CD4-positive, alpha-beta T cell (primary cell): Measurements from ENCODE around the gene JUNB. TPM values are rescaled to one million over a fixed set of nuclear protein-coding genes. Genes with fewer than 3 reads are reported as not detected.

Experiments
- ATAC-seq: fragments of 200-7000 bp; cut with Tn5 transposase; one replicate; pipeline ENCODE4 v1.10.0; 2022; ENCODE audit warnings: mild to moderate bottlenecking; ENCODE audit not compliant: poor library complexity
- CTCF ChIA-PET: fragments of 350-600 bp; sonication (Branson Sonifier 250); formaldehyde crosslinking; loops from one replicate; lab custom pipeline; 2021; ENCODE audit warnings: antibody characterized with exemption, inconsistent platforms; lab: Charles Lee
- POLR2A ChIA-PET: fragments of 350-600 bp; sonication (Branson Sonifier 250); formaldehyde crosslinking; loops from one replicate; lab custom pipeline; 2021; ENCODE audit warnings: antibody characterized with exemption, inconsistent platforms; lab: Charles Lee
- DNase-seq, 14 experiments: peaks; one replicate each; pipeline ENCODE4 v3.0.0-alpha.2; 2013 to 2020; ENCODE audit warnings: mixed read lengths in 2 of 14
- H3K27ac ChIP-seq, 2 donors: one replicate each; pipeline versions ENCODE4 v1.5.1 to v1.7.0; 2013; ENCODE audit warnings: low read length in 2 of 2, low read depth in 1 of 2, mild to moderate bottlenecking in 1 of 2
- H3K27me3 ChIP-seq, 2 experiments: 1 replicate in 1 of 2; 2 replicates in 1 of 2; pipeline versions ENCODE4 v1.6.1 to v1.7.0; 2013; ENCODE audit warnings: low read length in 2 of 2, control low read depth in 1 of 2, mild to moderate bottlenecking in 1 of 2, moderate library complexity in 1 of 2; ENCODE audit not compliant: insufficient read depth in 2 of 2, control insufficient read depth in 1 of 2
- H3K36me3 ChIP-seq: one replicate; pipeline ENCODE4 v1.6.1; 2013; ENCODE audit warnings: low read length, control low read depth; ENCODE audit not compliant: insufficient read depth
- H3K4me1 ChIP-seq: one replicate; pipeline ENCODE4 v1.6.1; 2013; ENCODE audit warnings: low read length, control low read depth; ENCODE audit not compliant: insufficient read depth
- H3K4me3 ChIP-seq: one replicate; pipeline ENCODE4 v1.5.1; 2013; ENCODE audit warnings: mild to moderate bottlenecking, low read length, moderate library complexity
- H3K9me3 ChIP-seq, 2 experiments: 1 replicate in 1 of 2; 2 replicates in 1 of 2; pipeline versions ENCODE4 v1.6.1 to v1.7.0; 2013; ENCODE audit warnings: low read length in 2 of 2, mild to moderate bottlenecking in 2 of 2, control low read depth in 1 of 2, moderate library complexity in 1 of 2; ENCODE audit not compliant: control insufficient read depth in 1 of 2, insufficient read depth in 1 of 2
- H3K27ac Mint-ChIP-seq: one replicate; pipeline ENCODE4 v1.8.0; 2020; ENCODE audit warnings: mixed read lengths
- H3K27me3 Mint-ChIP-seq: one replicate; pipeline ENCODE4 v1.8.0; 2021; ENCODE audit warnings: mixed read lengths
- H3K36me3 Mint-ChIP-seq: one replicate; pipeline ENCODE4 v1.8.0; 2021; ENCODE audit warnings: low read depth, mixed read lengths
- H3K4me1 Mint-ChIP-seq: one replicate; pipeline ENCODE4 v1.8.0; 2021; ENCODE audit warnings: low read depth, mixed read lengths
- H3K4me3 Mint-ChIP-seq: one replicate; pipeline ENCODE4 v1.8.0; 2020; ENCODE audit warnings: mild to moderate bottlenecking, mixed read lengths
- H3K9me3 Mint-ChIP-seq: one replicate; pipeline ENCODE4 v1.8.0; 2020; ENCODE audit warnings: mixed read lengths
- CTCF ChIP-seq: fragments of 200-600 bp; IDR thresholded peaks from one replicate; pipeline ENCODE4 v1.8.0; 2022; ENCODE audit warnings: antibody characterized with exemption, mild to moderate bottlenecking
- intact Hi-C, 2 experiments: fragments of 100-400 bp; cut with DNase I in 1 of 2; cut with micrococcal nuclease in 1 of 2; formaldehyde crosslinking; loops; one replicate each; pipeline versions ENCODE4 v1.15.1 to v1.9.0; 2023 to 2025; cut with DNase I, micrococcal nuclease
- total RNA-seq, 174 experiments: library from RNA in 2 of 174; stranded (reverse) in 2 of 174; gene quantifications; one replicate each; pipeline ENCODE4 v1.2.3 and lab custom pipeline; 2021 to 2026

The JUNB gene
- total RNA-seq, 2 experiments from 2014 or later: 2,467 to 2,518 TPM

DNA sequence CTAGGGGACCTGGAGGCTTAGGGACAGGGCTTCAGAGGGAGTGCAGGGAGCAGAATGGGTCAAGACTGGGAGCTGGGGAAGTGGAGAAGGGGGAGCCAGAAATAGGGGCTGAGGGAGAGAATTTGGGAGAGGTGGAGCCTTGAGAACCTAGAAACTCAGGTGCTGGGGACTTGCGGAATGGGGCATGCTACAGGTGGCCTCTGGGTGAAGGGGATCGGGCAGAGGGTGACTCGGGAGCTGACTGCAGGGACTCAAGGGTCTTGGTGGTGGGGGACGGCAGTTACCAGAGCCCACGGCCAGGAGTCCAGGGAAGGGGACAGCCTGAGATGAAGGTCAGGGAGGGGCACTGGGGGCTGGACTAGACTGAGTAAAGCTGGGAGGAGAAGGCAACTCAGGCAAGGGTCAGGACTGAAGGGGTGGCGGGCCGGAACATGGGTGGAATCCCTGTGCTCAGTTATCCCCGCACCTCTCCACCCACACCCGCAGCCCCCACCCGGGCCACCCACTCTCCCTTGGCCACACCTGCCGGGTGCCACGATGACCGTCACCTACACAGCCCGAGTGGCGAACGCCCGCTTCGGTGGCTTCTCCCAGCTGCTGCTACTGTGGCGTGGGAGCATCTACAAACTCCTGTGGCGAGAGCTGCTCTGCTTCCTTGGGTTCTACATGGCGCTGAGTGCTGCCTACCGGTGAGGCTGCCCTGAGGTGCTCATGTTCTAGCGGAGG, 39.1 kb upstream of the JUNB start:
- intact Hi-C loops: no loop called here
- Mint-ChIP-seq H3K4me1 (peaks cover 6% of the 10 kb centered on the region), H3K27me3 (peaks cover 36% of the 10 kb centered on the region), H3K4me3 (no peak overlapping the region), H3K27ac (no peak overlapping the region), H3K36me3 (peaks cover 12% of the 10 kb centered on the region), H3K9me3 (peaks cover 4% of the 10 kb centered on the region)
- no peak for ATAC-seq
- Histone ChIP-seq H3K27me3 (peaks cover 11 to 13% of the 10 kb centered on the region in 2 experiments), H3K4me1 (peaks cover 12% of the 10 kb centered on the region), H3K36me3 (peaks cover 10% of the 10 kb centered on the region), H3K27ac (no peak overlapping the region), H3K4me3 (no peak overlapping the region), H3K9me3 (peaks cover 7 to 15% of the 10 kb centered on the region in 2 experiments)
- no peak for TF ChIP-seq CTCF
- ChIA-PET POLR2A (interaction anchor here (0.6 kb wide), 1 partner anchor 15 kb away, joined by 3 read pairs; no protein-coding TSS in a partner anchor), CTCF (no interaction called here)
- no peak for DNase-seq

DNA sequence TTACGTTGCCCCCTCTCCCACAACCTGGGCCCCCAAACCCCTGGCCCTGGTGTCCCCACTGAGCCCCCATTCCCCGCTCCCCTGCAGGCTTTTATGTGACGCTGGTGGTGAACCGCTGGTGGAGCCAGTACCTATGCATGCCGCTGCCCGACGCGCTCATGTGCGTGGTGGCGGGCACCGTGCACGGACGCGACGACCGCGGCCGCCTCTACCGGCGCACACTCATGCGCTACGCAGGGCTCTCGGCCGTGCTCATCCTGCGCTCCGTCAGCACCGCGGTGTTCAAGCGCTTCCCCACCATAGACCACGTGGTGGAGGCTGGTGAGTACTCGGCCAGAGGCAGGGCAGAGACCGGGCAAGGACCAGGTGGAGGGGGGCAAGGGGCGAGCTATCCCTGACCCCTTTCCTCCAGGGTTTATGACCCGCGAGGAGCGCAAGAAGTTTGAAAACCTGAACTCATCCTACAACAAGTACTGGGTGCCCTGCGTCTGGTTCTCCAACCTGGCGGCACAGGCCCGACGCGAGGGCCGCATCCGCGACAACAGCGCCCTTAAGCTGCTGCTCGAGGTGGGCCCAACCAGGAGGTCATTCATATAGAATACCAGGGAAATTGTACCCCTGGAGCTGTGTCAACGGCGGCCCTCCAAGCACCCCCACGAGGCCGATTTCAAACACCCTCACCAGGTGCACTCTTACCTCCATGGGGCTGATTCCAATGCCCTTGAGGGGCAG, 36.7 kb upstream of the JUNB start:
- ChIA-PET CTCF (interaction anchor here (1.0 kb wide), 1 partner anchor 38 kb away, joined by 3 read pairs; no protein-coding TSS in a partner anchor), POLR2A (interaction anchor here (0.5 kb wide), 1 partner anchor 12 kb away, joined by 3 read pairs; no protein-coding TSS in a partner anchor)
- no peak for TF ChIP-seq CTCF
- Histone ChIP-seq H3K4me1 (peaks cover 20% of the 10 kb centered on the region), H3K27me3 (peaks cover 17 to 18% of the 10 kb centered on the region in 2 experiments), H3K27ac (no peak overlapping the region), H3K9me3 (no peaks in the 10 kb centered on the region), H3K36me3 (no peaks in the 10 kb centered on the region), H3K4me3 (no peak overlapping the region)
- H3K27me3 Mint-ChIP-seq: peaks cover 40% of the 10 kb centered on the region
- H3K36me3 Mint-ChIP-seq: no peaks in the 10 kb centered on the region
- H3K9me3 Mint-ChIP-seq: no peaks in the 10 kb centered on the region
- DNase-seq (no peak), ATAC-seq (no peak)
- peaks cover 4% of the 10 kb centered on the region for H3K4me1 Mint-ChIP-seq
- H3K27ac Mint-ChIP-seq: no peak overlapping the region
- intact Hi-C loops: no loop called here
- no peak overlapping the region for H3K4me3 Mint-ChIP-seq

GRCh38 chr19:12756150-12756883, 35.0 kb upstream of the JUNB start:
- no peak overlapping the region for H3K4me3 Mint-ChIP-seq
- CTCF ChIA-PET: interaction anchor here (1.7 to 2.0 kb wide), 2 partner anchors 35 to 45 kb away, joined by 11 to 12 read pairs; partner anchors contain the start of genes PRDX2 and THSD8

More at GRCh38 chr19:12756150-12756883, 35.0 kb upstream of the JUNB start:
- DNase-seq: no peak
- TF ChIP-seq CTCF: no peak
- no peak overlapping the region for H3K4me3 ChIP-seq
- H3K36me3 ChIP-seq: no peaks in the 10 kb centered on the region
- H3K4me1 Mint-ChIP-seq: no peaks in the 10 kb centered on the region
- peaks cover 14% of the 10 kb centered on the region for H3K4me1 ChIP-seq
- H3K27ac ChIP-seq: no peak overlapping the region
- no peaks in the 10 kb centered on the region for H3K9me3 Mint-ChIP-seq
- peaks cover 11 to 14% of the 10 kb centered on the region in 2 experiments for H3K27me3 ChIP-seq
- H3K9me3 ChIP-seq: no peaks in the 10 kb centered on the region
- H3K27me3 Mint-ChIP-seq: peaks cover 30% of the 10 kb centered on the region
- POLR2A ChIA-PET: no interaction called here
- no peak overlapping the region for H3K27ac Mint-ChIP-seq
- intact Hi-C loops: loop anchor here in 1 of 2 experiments (2.0 kb wide), 1 partner anchor 192 kb away; no protein-coding TSS in a partner anchor
- H3K36me3 Mint-ChIP-seq: no peaks in the 10 kb centered on the region
- no peak for ATAC-seq
